GM12878 (cell line): ENCODE measurements around the gene SLX9. TPM values are rescaled to one million over a fixed set of nuclear protein-coding genes. Genes with fewer than 3 reads are reported as not detected.

Experiments
- ATAC-seq: fragments of 200-7000 bp; cut with Tn5 transposase; 3 replicates; pipeline ENCODE4 v1.9.1; 2020; ENCODE audit warnings: mild to moderate bottlenecking, moderate library complexity
- BruUV-seq: library from RNA; stranded (reverse); fragments of 400-500 nt; replicated peaks from 2 replicates; lab custom pipeline; 2021; lab: Mats Ljungman, UMichigan
- CTCF ChIA-PET: fragments of 300-600 bp; sonication (Branson Sonifier 250); formaldehyde crosslinking; extraction: SDS; loops from one replicate; lab custom pipeline; 2021; ENCODE audit warnings: inconsistent platforms; lab: Yijun Ruan, JAX
- POLR2A ChIA-PET: fragments of 350-600 bp; formaldehyde crosslinking; extraction: SDS; loops from one replicate; lab custom pipeline; 2021; ENCODE audit warnings: inconsistent platforms; lab: Charles Lee
- RAD21 ChIA-PET: fragments of 300-600 bp; sonication (Branson Sonifier 250); formaldehyde crosslinking; loops from one replicate; lab custom pipeline; 2023; ENCODE audit warnings: antibody characterized with exemption; ENCODE audit not compliant: unreplicated experiment; lab: Charles Lee
- SMC1A ChIA-PET: fragments of 300-600 bp; sonication (Branson Sonifier 250); formaldehyde crosslinking; loops from one replicate; lab custom pipeline; 2023; ENCODE audit not compliant: unreplicated experiment, uncharacterized antibody; lab: Charles Lee
- DNase-seq: peaks from one replicate; pipeline ENCODE4 v3.0.0-alpha.2; 2011; ENCODE audit warnings: low read depth, low spot score
- FAIRE-seq: peaks from 3 replicates; lab custom pipeline; 2011; peaks lifted over from hg19 to GRCh38; lab: Jason Lieb, UNC
- H2AFZ ChIP-seq: 2 replicates; pipeline ENCODE4 v1.6.0; 2011; ENCODE audit warnings: low read depth, low read length, control low read depth; ENCODE audit not compliant: control insufficient read depth
- H3K27ac ChIP-seq: 2 replicates; pipeline ENCODE4 v1.5.1; 2011; ENCODE audit warnings: control low read depth; ENCODE audit not compliant: control insufficient read depth, insufficient read depth
- H3K27me3 ChIP-seq, 2 experiments: replicated peaks in 1 of 2; 2 replicates each; pipeline versions ENCODE4 v1.6.0 to v1.6.1; 2011; ENCODE audit warnings: low read length in 1 of 2; ENCODE audit not compliant: control insufficient read depth in 2 of 2, insufficient read depth in 2 of 2
- H3K36me3 ChIP-seq, 2 experiments: 2 replicates each; pipeline ENCODE4 v1.5.1; 2011; ENCODE audit warnings: low read length in 1 of 2; ENCODE audit not compliant: control insufficient read depth in 2 of 2, insufficient read depth in 2 of 2
- H3K4me1 ChIP-seq: 2 replicates; pipeline ENCODE4 v1.6.1; 2011; ENCODE audit warnings: mild to moderate bottlenecking, low read length, moderate library complexity, mixed read lengths; ENCODE audit not compliant: control insufficient read depth, insufficient read depth
- H3K4me2 ChIP-seq: 2 replicates; pipeline ENCODE4 v1.6.0; 2011; ENCODE audit warnings: control low read depth; ENCODE audit not compliant: control insufficient read depth, insufficient read depth
- H3K4me3 ChIP-seq: fragments of 200-600 bp; sonication (generic); 2 replicates; pipeline ENCODE4 v1.5.1; 2016
- H3K79me2 ChIP-seq: 2 replicates; pipeline ENCODE4 v1.6.0; 2011; ENCODE audit warnings: low read length; ENCODE audit not compliant: control insufficient read depth, insufficient read depth
- H3K9ac ChIP-seq: 2 replicates; pipeline ENCODE4 v1.8.0; 2011; ENCODE audit warnings: low read length, control low read depth, mixed read lengths; ENCODE audit not compliant: control insufficient read depth, insufficient read depth
- H3K9me3 ChIP-seq: replicated peaks from 3 replicates; pipeline ENCODE4 v1.5.1; 2011; ENCODE audit warnings: mild to moderate bottlenecking, low read length; ENCODE audit not compliant: control insufficient read depth, insufficient read depth
- H4K20me1 ChIP-seq: 2 replicates; pipeline ENCODE4 v1.6.0; 2011; ENCODE audit not compliant: control insufficient read depth, insufficient read depth
- ATF7 ChIP-seq: fragments of 450-650 bp; IDR thresholded peaks from 2 replicates; pipeline ENCODE4 v1.6.1; 2016; ENCODE audit warnings: low read depth, mild to moderate bottlenecking
- CEBPB ChIP-seq, 2 experiments: fragments of 150-350 bp in 1 of 2; IDR thresholded peaks; 2 replicates each; pipeline ENCODE4 v1.6.1; 2012 to 2014; ENCODE audit warnings: low read depth in 2 of 2, low read length in 2 of 2, borderline replicate concordance in 1 of 2, inconsistent platforms in 1 of 2
- CTCF ChIP-seq, 3 experiments: IDR thresholded peaks in 2 of 3; conservative IDR thresholded peaks in 1 of 3; 2 replicates each; pipeline ENCODE4 v1.5.1; 2011; ENCODE audit warnings: low read depth in 3 of 3, low read length in 3 of 3, mild to moderate bottlenecking in 3 of 3, control low read depth in 2 of 3, moderate library complexity in 2 of 3, inconsistent platforms in 1 of 3, mixed read lengths in 1 of 3; ENCODE audit not compliant: control insufficient read depth in 2 of 3, insufficient read depth in 1 of 3; ENCODE audit errors: extremely low read depth in 1 of 3
- E2F8 ChIP-seq: fragments of 450-650 bp; IDR thresholded peaks from 2 replicates; pipeline ENCODE4 v1.6.1; 2018; ENCODE audit warnings: mild to moderate bottlenecking, low read depth, moderate library complexity; ENCODE audit not compliant: partially characterized antibody
- MTA2 ChIP-seq: fragments of 450-650 bp; IDR thresholded peaks from 2 replicates; pipeline ENCODE4 v1.6.1; 2016; ENCODE audit warnings: low read depth, mild to moderate bottlenecking, moderate library complexity
- NFYB ChIP-seq: IDR thresholded peaks from 2 replicates; pipeline ENCODE4 v1.6.1; 2011; ENCODE audit warnings: low read depth, mild to moderate bottlenecking, low read length, improper control_type of control experiment, moderate library complexity; ENCODE audit not compliant: insufficient read depth
- ZNF207 ChIP-seq: fragments of 450-650 bp; IDR thresholded peaks from 2 replicates; pipeline ENCODE4 v1.6.1; 2014; ENCODE audit warnings: antibody characterized with exemption, mild to moderate bottlenecking, borderline replicate concordance
- WGBS: methylation state at CpG from one replicate; pipeline ENCODE4 v1.1.6; 2016; ENCODE audit warnings: low lambda C conversion rate; ENCODE audit not compliant: insufficient replicate concordance, insufficient coverage; ENCODE audit errors: missing lambda C conversion rate; 5-methylcytosine and 5-hydroxymethylcytosine counted together
- in situ Hi-C: fragments of 300-500 bp; cut with MboI; formaldehyde crosslinking; loops from 9 replicates; pipeline ENCODE4 v1.14.3; 2018; ENCODE audit warnings: mixed read lengths
- intact Hi-C: fragments of 100-400 bp; cut with micrococcal nuclease; formaldehyde crosslinking; loops from one replicate; pipeline ENCODE4 v1.14.2; 2022; ENCODE audit not compliant: unreplicated experiment
- polyA plus RNA-seq, 11 experiments: library from polyadenylated mRNA; depleted of rRNA in 4 of 11; unstranded in 6 of 11; stranded (reverse) in 5 of 11; fragments of >200 nt; fragmentation: Nextera tagmentation in 4 of 11; fragmentation: Illumina TruSeq in 1 of 11; extraction: Ambion mirVana in 4 of 11; extraction: Trizol in 1 of 11; gene quantifications; 1 replicate in 1 of 11; 2 replicates in 10 of 11; pipeline versions ENCODE4 v1.2.1 to v1.2.3, GENCODE V29; 2011 to 2016; ENCODE audit warnings: inconsistent platforms in 2 of 11, missing spikeins in 2 of 11, low read depth in 1 of 11
- total RNA-seq, 4 experiments: library from RNA; depleted of rRNA in 3 of 4; stranded (reverse); fragments of >200 nt in 3 of 4; fragmentation: Illumina TruSeq in 1 of 4; extraction: Trizol in 1 of 4; gene quantifications; 2 replicates each; pipeline versions ENCODE4 v1.2.1 to v1.2.3, GENCODE V29; 2013 to 2021

The SLX9 gene
- total and polyA plus RNA-seq, 10 of the 15 experiments (the other 5 are each of a cell fraction or from before 2014, with no cell fraction given) = 0.69 to 81.3 (median 33.9) TPM

GRCh38 chr21:44972301-44972814, 32.5 kb downstream of the SLX9 start:
- SMC1A ChIA-PET = no interaction called here
- POLR2A ChIA-PET = no interaction called here
- H4K20me1 ChIP-seq = no peaks in the 10 kb centered on the region
- peaks cover 3 to 23% of the 10 kb centered on the region in 2 experiments; a peak in 3 of 4 replicates for H3K36me3 ChIP-seq
- RAD21 ChIA-PET = interaction anchor here (1.7 kb wide), 1 partner anchor 165 kb away, joined by 6 read pairs; no protein-coding TSS in a partner anchor
- WGBS = 95% methylated on average over 19 of the region's 19 CpGs
- H3K4me1 ChIP-seq = no peaks in the 10 kb centered on the region
- H3K27ac ChIP-seq = no peak overlapping the region
- CTCF ChIA-PET = no interaction called here
- H3K4me3 ChIP-seq = no peak overlapping the region
- H2AFZ ChIP-seq = no peak overlapping the region
- H3K79me2 ChIP-seq = no peaks in the 10 kb centered on the region
- TF ChIP-seq ATF7 (no peak), NFYB (no peak), ZNF207 (no peak), MTA2 (no peak), CTCF (IDR thresholded peaks at IDR 0.05 in 2 of 3, conservative IDR thresholded peaks at IDR 0.05 in 1 of 3; ENCODE audit: control insufficient read depth in 2 of 3, extremely low read depth in 1 of 3, insufficient read depth in 1 of 3, low read depth in 3 of 3, low read length in 3 of 3) (0 out of 6 replicates have a peak, but pooled peaks of 1 of the 3 experiments have one; percentile 3), E2F8 (no peak), CEBPB (IDR thresholded peaks at IDR 0.05; ENCODE audit: borderline replicate concordance in 1 of 2, low read depth in 2 of 2, low read length in 2 of 2) (no peak)
- TF ChIP-seq, all 136 proteins: peak for 1
- no peaks in the 10 kb centered on the region for H3K9me3 ChIP-seq
- FAIRE-seq = no peak
- intact Hi-C loops = no loop called here
- H3K9ac ChIP-seq = no peak overlapping the region
- no peaks in the 10 kb centered on the region for H3K27me3 ChIP-seq
- no peak for DNase-seq
- no peak overlapping the region for H3K4me2 ChIP-seq
- ATAC-seq = no peak
- no TSS peak for BruUV-seq
- in situ Hi-C loops = no loop called here
